HG02571 (cell line): ENCODE measurements around the gene ARHGEF1.
"Not testable (repeated sequence)": the region's sequence is repeated elsewhere in the genome, so short reads cannot be mapped to it uniquely, and the experiment has no call there.

Experiments
- ATAC-seq: cut with Tn5 transposase; IDR thresholded peaks from one replicate; pipeline ENCODE4 v1.9.1; 2021; ENCODE audit warnings: mild to moderate bottlenecking, moderate library complexity; ENCODE audit not compliant: unreplicated experiment

Gene ARHGEF1

GRCh38 chr19:41904118-41904870 lies 21.3 kb downstream of the ARHGEF1 start:
- no peak for ATAC-seq

GRCh38 chr19:41905273-41906002 lies 22.5 kb downstream of the ARHGEF1 start:
- no peak for ATAC-seq

GRCh38 chr19:41906271-41906670 lies 23.3 kb downstream of the ARHGEF1 start:
- ATAC-seq = no peak

- no peak for ATAC-seq
These were observed 24.1 kb downstream of the ARHGEF1 start for GRCh38 chr19:41906916-41907680.

- ATAC-seq = no peak
These were observed 25.1 kb downstream of the ARHGEF1 start for GRCh38 chr19:41907994-41908615.

GRCh38 chr19:41908724-41909464 lies 25.9 kb downstream of the ARHGEF1 start:
- no peak for ATAC-seq

- ATAC-seq = no peak
These were observed 26.7 kb downstream of the ARHGEF1 start for GRCh38 chr19:41909706-41910105.

GRCh38 chr19:41910240-41910991 lies 27.4 kb downstream of the ARHGEF1 start:
- ATAC-seq = no peak

GRCh38 chr19:41910992-41911888 lies 28.3 kb downstream of the ARHGEF1 start:
- no peak for ATAC-seq

- ATAC-seq = no peak
These were observed 29.1 kb downstream of the ARHGEF1 start for GRCh38 chr19:41911889-41912731.

- ATAC-seq = no peak
These were observed 30.0 kb downstream of the ARHGEF1 start for GRCh38 chr19:41912899-41913537.

- no peak for ATAC-seq
These were observed 30.8 kb downstream of the ARHGEF1 start for GRCh38 chr19:41913538-41914423.

GRCh38 chr19:41914424-41914834 lies 31.4 kb downstream of the ARHGEF1 start:
- not testable (repeated sequence) for ATAC-seq

- ATAC-seq = no peak
These were observed 32.2 kb downstream of the ARHGEF1 start for GRCh38 chr19:41915021-41915775.

- ATAC-seq = no peak
These were observed 32.9 kb downstream of the ARHGEF1 start for GRCh38 chr19:41915776-41916414.
